Karpas-422 (cell line): ENCODE data around the gene SGSM2. TPM values are rescaled to one million over a fixed set of nuclear protein-coding genes. Genes with fewer than 3 reads are reported as not detected.
A peak's percentile ranks its signal among the peaks of the same experiment; 100 is the strongest.

Source experiments
- DNase-seq: peaks from one replicate; pipeline ENCODE4 v3.0.0-alpha.2; 2015
- H2AFZ ChIP-seq: fragments of 200-600 bp; sonication (generic); 2 replicates; pipeline ENCODE4 v1.6.1; 2014; ENCODE audit warnings: antibody characterized with exemption, low read length, mixed read lengths
- H3K27ac ChIP-seq: fragments of 200-600 bp; sonication (generic); 2 replicates; pipeline ENCODE4 v1.5.1; 2014; ENCODE audit warnings: mild to moderate bottlenecking, low read length, moderate library complexity
- H3K27me3 ChIP-seq: fragments of 200-600 bp; sonication (generic); 2 replicates; pipeline ENCODE4 v1.6.1; 2014; ENCODE audit warnings: low read length, mixed read lengths
- H3K36me3 ChIP-seq: fragments of 200-600 bp; sonication (generic); 2 replicates; pipeline ENCODE4 v1.6.1; 2014; ENCODE audit warnings: low read length, mixed read lengths; ENCODE audit not compliant: insufficient read depth
- H3K4me1 ChIP-seq: fragments of 200-600 bp; sonication (generic); 2 replicates; pipeline ENCODE4 v1.6.1; 2014; ENCODE audit warnings: mild to moderate bottlenecking, low read length, mixed read lengths
- H3K4me2 ChIP-seq: fragments of 200-600 bp; sonication (generic); 2 replicates; pipeline ENCODE4 v1.6.1; 2014; ENCODE audit warnings: low read length, low read depth, mild to moderate bottlenecking; ENCODE audit not compliant: poor library complexity, severe bottlenecking
- H3K4me3 ChIP-seq: fragments of 200-600 bp; sonication (generic); 2 replicates; pipeline ENCODE4 v1.5.1; 2014; ENCODE audit warnings: mild to moderate bottlenecking, antibody characterized with exemption, low read length, mixed read lengths
- H3K79me2 ChIP-seq: fragments of 200-600 bp; sonication (generic); 2 replicates; pipeline ENCODE4 v1.6.1; 2014; ENCODE audit warnings: mild to moderate bottlenecking, low read length, mixed read lengths
- H3K9ac ChIP-seq: fragments of 200-600 bp; sonication (generic); 2 replicates; pipeline ENCODE4 v1.6.0; 2014; ENCODE audit warnings: low read length
- H3K9me2 ChIP-seq: fragments of 200-600 bp; sonication (generic), shearing (Covaris generic); replicated peaks from 2 replicates; pipeline ENCODE4 v1.6.0; 2014; ENCODE audit warnings: mild to moderate bottlenecking, low read length, moderate library complexity; ENCODE audit not compliant: insufficient read depth
- H3K9me3 ChIP-seq: fragments of 300-700, 200-600 bp; sonication (generic); 2 replicates; pipeline ENCODE4 v1.6.1; 2014; ENCODE audit warnings: low read length, mixed read lengths
- H4K20me1 ChIP-seq: fragments of 200-600 bp; sonication (generic); 2 replicates; pipeline ENCODE4 v1.6.1; 2014; ENCODE audit warnings: mild to moderate bottlenecking, antibody characterized with exemption, low read length, low read depth; ENCODE audit not compliant: insufficient read depth
- total RNA-seq: library from RNA; depleted of rRNA; stranded (reverse); fragments of >200 nt; shearing (Covaris generic); gene quantifications from 2 replicates; pipeline ENCODE4 v1.2.3, GENCODE V29; 2014; ENCODE audit warnings: low replicate concordance

The SGSM2 gene
- total RNA-seq, 1 experiment from 2014 or later: 64.0 TPM

GRCh38 chr17:2418572-2418971, 81.3 kb downstream of the SGSM2 start:
- peaks cover 12% of the 10 kb centered on the region; the same call in 1 of the 2 replicates for H3K36me3 ChIP-seq

DNA sequence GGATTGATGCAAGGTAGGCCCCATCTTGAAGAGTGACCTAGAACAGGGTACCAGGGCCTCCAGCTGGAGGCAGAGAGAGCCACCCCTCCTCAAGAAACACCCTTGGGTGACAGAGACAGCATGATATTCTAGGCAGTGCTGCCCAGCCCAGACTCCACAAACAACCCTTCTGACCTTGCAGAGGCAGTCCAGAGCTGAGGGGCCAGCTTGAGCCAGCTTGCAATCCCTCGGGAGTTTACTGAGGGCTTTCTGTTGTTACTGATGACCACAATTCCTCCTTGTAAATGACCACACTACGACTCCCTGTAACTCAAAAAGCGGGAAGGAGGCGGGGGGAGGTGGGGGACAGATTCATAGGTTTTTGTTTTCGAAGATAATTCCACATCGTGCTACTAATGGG, 82.2 kb downstream of the SGSM2 start:
- DNase-seq: no peak
- Histone ChIP-seq H3K36me3 (peaks cover 5% of the 10 kb centered on the region; the same call in 1 of the 2 replicates), H3K27me3 (no peaks in the 10 kb centered on the region), H3K9me2 (no peaks in the 10 kb centered on the region), H3K4me1 (peaks cover 3% of the 10 kb centered on the region), H3K4me2 (no peak overlapping the region), H3K79me2 (peaks cover 6% of the 10 kb centered on the region), H3K9ac (no peak overlapping the region), H3K4me3 (no peak overlapping the region), H3K27ac (no peak overlapping the region), H2AFZ (no peak overlapping the region), H3K9me3 (no peaks in the 10 kb centered on the region), H4K20me1 (no peaks in the 10 kb centered on the region)

More at GRCh38 chr17:2418572-2418971, 81.3 kb downstream of the SGSM2 start:
- no peak overlapping the region for H3K9ac ChIP-seq
- no peak overlapping the region for H3K4me3 ChIP-seq
- no peaks in the 10 kb centered on the region for H3K27me3 ChIP-seq
- no peak overlapping the region for H3K27ac ChIP-seq
- no peaks in the 10 kb centered on the region for H4K20me1 ChIP-seq
- H3K9me2 ChIP-seq: no peaks in the 10 kb centered on the region
- H3K4me2 ChIP-seq: no peak overlapping the region
- no peak overlapping the region for H2AFZ ChIP-seq
- H3K79me2 ChIP-seq: peaks cover 9% of the 10 kb centered on the region
- no peak for DNase-seq
- no peaks in the 10 kb centered on the region for H3K9me3 ChIP-seq
- H3K4me1 ChIP-seq: peaks cover 3% of the 10 kb centered on the region

DNA sequence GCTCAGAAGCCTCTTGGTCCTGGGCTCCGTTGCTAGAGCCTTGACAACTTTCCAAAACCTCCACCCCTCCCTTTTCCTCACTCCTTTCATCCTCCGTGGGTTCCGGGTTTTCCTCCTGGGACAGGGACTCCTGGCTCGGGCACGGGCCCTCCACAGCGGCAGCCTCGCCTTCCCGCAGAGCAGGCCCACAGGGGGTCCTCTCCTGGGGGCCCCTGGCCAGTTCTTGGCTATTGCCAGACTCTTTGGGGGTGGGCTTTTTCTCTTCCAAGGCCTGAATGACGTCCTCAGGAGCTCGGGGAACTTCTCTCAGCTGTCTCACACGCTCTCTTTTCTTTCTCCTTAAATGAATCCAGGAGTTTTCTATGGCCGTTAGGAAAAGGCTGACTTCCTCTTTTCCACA, 82.9 kb downstream of the SGSM2 start:
- H3K27ac ChIP-seq: no peak overlapping the region
- peaks cover 5% of the 10 kb centered on the region; the same call in 1 of the 2 replicates for H3K36me3 ChIP-seq
- H3K4me1 ChIP-seq: peaks cover 3% of the 10 kb centered on the region
- no peak overlapping the region for H3K9ac ChIP-seq
- peaks cover 8% of the 10 kb centered on the region for H3K79me2 ChIP-seq
- H3K4me2 ChIP-seq: no peak overlapping the region
- H2AFZ ChIP-seq: no peak overlapping the region
- no peak overlapping the region for H3K4me3 ChIP-seq
- no peak for DNase-seq
- no peaks in the 10 kb centered on the region for H3K9me3 ChIP-seq
- no peaks in the 10 kb centered on the region for H3K27me3 ChIP-seq
- H4K20me1 ChIP-seq: no peaks in the 10 kb centered on the region
- no peaks in the 10 kb centered on the region for H3K9me2 ChIP-seq

- no peaks in the 10 kb centered on the region for H3K9me2 ChIP-seq
- DNase-seq: peak; percentile 58
- no peaks in the 10 kb centered on the region for H3K4me1 ChIP-seq
- no peak overlapping the region for H2AFZ ChIP-seq
- H3K4me2 ChIP-seq: no peak overlapping the region
- no peak overlapping the region for H3K4me3 ChIP-seq
- no peaks in the 10 kb centered on the region for H3K9me3 ChIP-seq
- no peak overlapping the region for H3K9ac ChIP-seq
- 0 out of 2 replicates have a peak, but pooled peaks cover 4% of the 10 kb centered on the region for H3K79me2 ChIP-seq
- no peak overlapping the region for H3K27ac ChIP-seq
- no peaks in the 10 kb centered on the region for H3K27me3 ChIP-seq
- H4K20me1 ChIP-seq: no peaks in the 10 kb centered on the region
- H3K36me3 ChIP-seq: peaks cover 3% of the 10 kb centered on the region; the same call in 1 of the 2 replicates
These were observed 84.2 kb downstream of the SGSM2 start for GRCh38 chr17:2421315-2422147.

DNA sequence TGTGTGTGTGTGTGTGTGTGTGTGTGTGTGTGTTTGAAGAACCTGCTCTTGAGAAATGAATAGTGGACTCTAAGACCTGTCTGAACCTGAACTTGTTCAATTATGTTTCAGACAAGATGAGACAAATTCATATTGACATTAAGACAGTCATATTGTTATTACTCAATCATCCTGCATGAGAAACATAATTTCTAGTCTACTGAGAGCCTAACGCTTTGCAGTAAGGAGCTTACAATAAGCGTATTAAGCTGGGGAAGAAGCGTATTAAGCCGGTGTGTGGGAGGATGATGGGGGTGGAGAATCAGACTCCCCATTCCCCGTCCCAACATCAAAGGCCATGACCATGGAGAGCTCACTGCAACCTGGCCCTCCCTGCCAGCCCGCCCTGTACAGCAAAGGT, 86.0 kb downstream of the SGSM2 start:
- H3K4me2 ChIP-seq: no peak overlapping the region
- peaks cover 3% of the 10 kb centered on the region; the same call in 1 of the 2 replicates for H3K36me3 ChIP-seq
- H3K27ac ChIP-seq: no peak overlapping the region
- no peaks in the 10 kb centered on the region for H3K27me3 ChIP-seq
- H3K9me2 ChIP-seq: no peaks in the 10 kb centered on the region
- H3K79me2 ChIP-seq: 0 out of 2 replicates have a peak, but pooled peaks cover 4% of the 10 kb centered on the region
- no peak overlapping the region for H2AFZ ChIP-seq
- DNase-seq: no peak
- H3K9ac ChIP-seq: no peak overlapping the region
- no peaks in the 10 kb centered on the region for H4K20me1 ChIP-seq
- H3K4me3 ChIP-seq: no peak overlapping the region
- H3K4me1 ChIP-seq: no peaks in the 10 kb centered on the region
- H3K9me3 ChIP-seq: no peaks in the 10 kb centered on the region

- no peak overlapping the region for H3K4me3 ChIP-seq
- DNase-seq: no peak
- no peaks in the 10 kb centered on the region for H3K9me3 ChIP-seq
- H3K4me1 ChIP-seq: no peaks in the 10 kb centered on the region
- H3K9me2 ChIP-seq: no peaks in the 10 kb centered on the region
- H3K27ac ChIP-seq: no peak overlapping the region
- H3K4me2 ChIP-seq: no peak overlapping the region
- no peak overlapping the region for H3K9ac ChIP-seq
- H3K27me3 ChIP-seq: no peaks in the 10 kb centered on the region
- H4K20me1 ChIP-seq: no peaks in the 10 kb centered on the region
- no peaks in the 10 kb centered on the region for H3K36me3 ChIP-seq
- no peak overlapping the region for H2AFZ ChIP-seq
- 0 out of 2 replicates have a peak, but pooled peaks cover 4% of the 10 kb centered on the region for H3K79me2 ChIP-seq
These were observed 89.9 kb downstream of the SGSM2 start for GRCh38 chr17:2427215-2427614.

- Histone ChIP-seq H3K9me3 (no peaks in the 10 kb centered on the region), H3K9ac (no peak overlapping the region), H3K4me3 (no peak overlapping the region), H3K27me3 (no peaks in the 10 kb centered on the region), H3K36me3 (no peaks in the 10 kb centered on the region), H4K20me1 (no peaks in the 10 kb centered on the region), H3K4me1 (no peaks in the 10 kb centered on the region), H3K4me2 (no peak overlapping the region), H3K79me2 (0 out of 2 replicates have a peak, but pooled peaks cover 4% of the 10 kb centered on the region), H3K27ac (no peak overlapping the region), H3K9me2 (no peaks in the 10 kb centered on the region), H2AFZ (no peak overlapping the region)
- DNase-seq: no peak
These were observed 90.6 kb downstream of the SGSM2 start for GRCh38 chr17:2427910-2428309.
